Breast epithelium (tissue), 4 donors: ENCODE results near the gene PLCG2. TPM values are rescaled to one million over a fixed set of nuclear protein-coding genes. Genes with fewer than 3 reads are reported as not detected.
A peak's percentile ranks its signal among the peaks of the same experiment; 100 is the strongest.

Source experiments
- DNase-seq, 2 donors: peaks; one replicate each; pipeline ENCODE4 v3.0.0-alpha.2; 2019; ENCODE audit warnings: low spot score in 2 of 2
- H3K27ac ChIP-seq, 2 donors: fragments of 200-600 bp; sonication (generic) in 1 of 2; one replicate each; pipeline ENCODE4 v1.5.1; 2016 to 2019; ENCODE audit warnings: mild to moderate bottlenecking in 1 of 2
- H3K27me3 ChIP-seq, 2 donors: fragments of 200-600 bp; sonication (generic) in 1 of 2; one replicate each; pipeline versions ENCODE4 v1.5.1 to v1.6.0; 2017 to 2019; ENCODE audit warnings: control low read depth in 1 of 2, mild to moderate bottlenecking in 1 of 2
- H3K36me3 ChIP-seq: fragments of 200-600 bp; one replicate; pipeline ENCODE4 v1.5.1; 2019
- H3K4me1 ChIP-seq, 2 donors: fragments of 200-600 bp; sonication (generic); one replicate each; pipeline ENCODE4 v1.5.1; 2016 to 2019; ENCODE audit warnings: control low read depth in 1 of 2
- H3K4me3 ChIP-seq, 3 donors: fragments of 200-600 bp; sonication (generic); 1 replicate in 2 of 3; 2 replicates in 1 of 3; pipeline ENCODE4 v1.5.1; 2016 to 2019; ENCODE audit warnings: mild to moderate bottlenecking in 3 of 3, moderate library complexity in 2 of 3
- H3K9me3 ChIP-seq, 2 donors: fragments of 200-600 bp; sonication (generic) in 1 of 2; one replicate each; pipeline ENCODE4 v1.5.1; 2016 to 2019; ENCODE audit warnings: control low read depth in 1 of 2
- CTCF ChIP-seq, 3 donors: fragments of 450-650 bp; IDR thresholded peaks; one replicate each; pipeline ENCODE4 v1.5.1; 2016 to 2017; ENCODE audit warnings: antibody characterized with exemption in 3 of 3, mild to moderate bottlenecking in 3 of 3, moderate library complexity in 3 of 3
- POLR2A ChIP-seq: fragments of 450-650 bp; IDR thresholded peaks from one replicate; pipeline ENCODE4 v1.6.1; 2016; ENCODE audit warnings: antibody characterized with exemption, mild to moderate bottlenecking, moderate library complexity
- POLR2AphosphoS5 ChIP-seq, 3 donors: sonication (generic); formaldehyde crosslinking; IDR thresholded peaks; one replicate each; pipeline ENCODE4 v1.6.1; 2017; ENCODE audit warnings: antibody characterized with exemption in 3 of 3
- intact Hi-C: fragments of 100-400 bp; cut with DNase I; formaldehyde crosslinking; loops from one replicate; pipeline ENCODE4 v1.15.1; 2023; ENCODE audit warnings: low total_unique reads
- total RNA-seq, 3 donors: library from RNA; depleted of rRNA; stranded (reverse); fragments of >200 nt; gene quantifications; one replicate each; pipeline ENCODE4 v1.1.0, GENCODE V29; 2016

Gene PLCG2
- total RNA-seq, 3 donors from 2014 or later, result 14.6 to 24.6 (median 24.3) TPM

DNA sequence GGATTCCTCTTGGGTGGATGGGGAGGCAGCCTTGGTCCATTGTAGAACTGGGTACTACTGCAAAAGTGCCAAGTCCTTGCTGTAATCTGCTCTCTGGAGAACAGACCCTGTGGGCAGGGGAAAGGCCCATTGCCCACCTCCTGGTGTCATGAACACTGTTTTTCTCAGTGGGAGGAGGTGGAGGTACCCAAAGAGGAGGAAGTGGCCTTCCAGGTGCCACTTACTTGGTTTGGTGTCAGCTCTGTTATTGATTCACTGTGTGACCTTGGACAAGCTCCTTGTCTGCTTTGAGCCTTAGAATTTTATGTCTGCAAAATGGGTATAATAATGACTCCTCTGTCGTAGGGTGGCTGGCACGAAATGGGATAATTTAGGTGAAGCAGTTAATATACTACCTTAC lies 55.8 kb downstream of the PLCG2 start:
- no peak for TF ChIP-seq POLR2AphosphoS5 (IDR thresholded peaks at IDR 0.05)
- no peak for TF ChIP-seq CTCF (IDR thresholded peaks at IDR 0.05)
- no peak for TF ChIP-seq POLR2A

GRCh38 chr16:81836279-81837054 lies 57.4 kb downstream of the PLCG2 start:
- Histone ChIP-seq H3K27ac (no peak overlapping the region), H3K36me3 (no peaks in the 10 kb centered on the region), H3K27me3 (no peaks in the 10 kb centered on the region), H3K4me3 (no peak overlapping the region), H3K4me1 (no peaks in the 10 kb centered on the region), H3K9me3 (no peaks in the 10 kb centered on the region)
- no peak for DNase-seq
- intact Hi-C loops, result loop anchor here (5.0 kb wide), 1 partner anchor 1524 kb away; no protein-coding TSS in a partner anchor
- no peak for TF ChIP-seq POLR2A
- no peak for TF ChIP-seq POLR2AphosphoS5 (IDR thresholded peaks at IDR 0.05)
- TF ChIP-seq CTCF (IDR thresholded peaks at IDR 0.05), result no peak

More for the DNA sequence above, 55.8 kb downstream of the PLCG2 start:
- no peak for DNase-seq
- intact Hi-C loops, result loop anchor here (5.0 kb wide), 1 partner anchor 1523 kb away; no protein-coding TSS in a partner anchor
- H3K36me3 ChIP-seq, result no peaks in the 10 kb centered on the region
- H3K27ac ChIP-seq, result peak overlapping the region in 1 of 2 donors; percentile 6
- H3K9me3 ChIP-seq, result no peaks in the 10 kb centered on the region
- no peak overlapping the region for H3K4me3 ChIP-seq
- H3K27me3 ChIP-seq, result no peaks in the 10 kb centered on the region
- no peaks in the 10 kb centered on the region for H3K4me1 ChIP-seq

DNA sequence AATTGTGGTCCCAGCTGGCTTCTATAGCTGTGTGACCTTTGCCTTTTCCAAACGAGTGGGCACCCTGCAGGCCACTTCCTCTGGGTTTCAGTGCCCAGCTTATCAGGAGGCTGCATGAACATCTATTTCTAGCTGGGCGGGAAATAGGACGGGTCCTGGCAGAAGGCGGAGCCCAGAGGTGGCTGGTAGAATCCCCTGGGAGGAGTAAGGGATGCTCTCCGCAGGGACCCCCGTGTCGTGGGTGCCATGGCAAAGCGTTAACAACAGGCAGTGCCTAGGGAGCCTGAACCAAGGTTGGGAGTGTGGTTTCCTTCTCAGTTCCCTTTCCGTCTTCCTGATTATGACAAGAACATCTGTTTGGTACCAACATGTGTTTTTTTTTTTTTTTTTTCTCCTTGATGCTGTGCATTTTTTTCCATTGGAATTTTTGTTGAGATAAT lies 58.2 kb downstream of the PLCG2 start:
- no peak for TF ChIP-seq CTCF (IDR thresholded peaks at IDR 0.05)
- intact Hi-C loops, result loop anchor here (5.0 kb wide), 1 partner anchor 1525 kb away; no protein-coding TSS in a partner anchor
- no peaks in the 10 kb centered on the region for H3K9me3 ChIP-seq
- H3K4me3 ChIP-seq, result no peak overlapping the region
- no peaks in the 10 kb centered on the region for H3K4me1 ChIP-seq
- no peak overlapping the region for H3K27ac ChIP-seq
- no peaks in the 10 kb centered on the region for H3K27me3 ChIP-seq
- no peaks in the 10 kb centered on the region for H3K36me3 ChIP-seq
- no peak for DNase-seq

GRCh38 chr16:81838794-81839193 lies 59.7 kb downstream of the PLCG2 start:
- Histone ChIP-seq H3K9me3 (no peaks in the 10 kb centered on the region), H3K4me3 (no peak overlapping the region), H3K27me3 (no peaks in the 10 kb centered on the region), H3K4me1 (no peaks in the 10 kb centered on the region), H3K36me3 (no peaks in the 10 kb centered on the region), H3K27ac (no peak overlapping the region)
- intact Hi-C loops, result loop anchor here (5.0 kb wide), 1 partner anchor 1526 kb away; no protein-coding TSS in a partner anchor
- DNase-seq, result no peak
- TF ChIP-seq POLR2AphosphoS5 (IDR thresholded peaks at IDR 0.05), result no peak
- no peak for TF ChIP-seq CTCF (IDR thresholded peaks at IDR 0.05)
- no peak for TF ChIP-seq POLR2A

DNA sequence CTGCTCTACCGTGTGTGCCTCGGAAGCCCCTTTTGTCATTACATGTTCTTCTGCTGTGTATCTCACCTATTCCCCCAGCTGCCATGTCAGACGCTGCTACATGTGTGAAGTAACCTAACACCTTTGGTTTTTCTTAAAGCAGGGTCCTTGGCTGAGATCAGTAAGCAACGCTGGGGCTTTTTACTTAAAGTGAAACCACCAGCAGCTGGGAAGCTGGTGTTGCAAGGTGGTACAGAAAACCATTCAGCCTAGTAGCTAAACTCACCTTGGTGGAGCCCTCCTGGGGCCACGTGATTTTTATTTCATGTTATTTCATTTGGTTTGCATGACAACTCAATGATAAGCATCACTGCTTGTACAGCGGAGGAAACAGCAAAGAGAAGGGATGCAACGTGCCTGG lies 62.6 kb downstream of the PLCG2 start:
- no peak overlapping the region for H3K4me3 ChIP-seq
- no peak for TF ChIP-seq CTCF (IDR thresholded peaks at IDR 0.05)
- no peak for TF ChIP-seq POLR2A
- no peak for TF ChIP-seq POLR2AphosphoS5 (IDR thresholded peaks at IDR 0.05)
- no peaks in the 10 kb centered on the region for H3K36me3 ChIP-seq
- no peaks in the 10 kb centered on the region for H3K4me1 ChIP-seq
- no peak overlapping the region for H3K27ac ChIP-seq
- intact Hi-C loops, result no loop called here
- H3K27me3 ChIP-seq, result no peaks in the 10 kb centered on the region
- H3K9me3 ChIP-seq, result no peaks in the 10 kb centered on the region
- DNase-seq, result no peak
